Heart right ventricle (tissue), 16 donors: ENCODE data around the gene SND1. TPM values are rescaled to one million over a fixed set of nuclear protein-coding genes. Genes with fewer than 3 reads are reported as not detected.

Source experiments
- ATAC-seq, 8 donors: fragments of 200-7000 bp; cut with Tn5 transposase; one replicate each; pipeline ENCODE4 v1.9.1; 2020; ENCODE audit warnings: mild to moderate bottlenecking in 8 of 8, moderate library complexity in 8 of 8, moderate number of reproducible peaks in 1 of 8
- DNase-seq, 2 donors: peaks; one replicate each; pipeline ENCODE4 v3.0.0-alpha.2; 2020
- H3K27ac ChIP-seq, 10 donors: fragments of 200-600 bp; sonication (generic) in 2 of 10; one replicate each; pipeline versions ENCODE4 v1.5.0 to v1.8.0; 2020 to 2022; ENCODE audit warnings: mild to moderate bottlenecking in 3 of 10
- H3K27me3 ChIP-seq, 7 donors: fragments of 200-600 bp; one replicate each; pipeline ENCODE4 v1.8.0; 2021 to 2022; ENCODE audit warnings: mild to moderate bottlenecking in 2 of 7
- H3K36me3 ChIP-seq, 9 donors: fragments of 200-600 bp; sonication (generic) in 1 of 9; one replicate each; pipeline versions ENCODE4 v1.5.0 to v1.8.0; 2020 to 2022; ENCODE audit warnings: mild to moderate bottlenecking in 2 of 9
- H3K4me1 ChIP-seq, 9 donors: fragments of 200-600 bp; sonication (generic) in 1 of 9; one replicate each; pipeline versions ENCODE4 v1.5.0 to v1.8.0; 2020 to 2022; ENCODE audit warnings: mild to moderate bottlenecking in 4 of 9
- H3K4me3 ChIP-seq, 10 donors: fragments of 200-600 bp; sonication (generic) in 2 of 10; one replicate each; pipeline versions ENCODE4 v1.5.0 to v1.8.0; 2020 to 2022; ENCODE audit warnings: mild to moderate bottlenecking in 7 of 10, moderate library complexity in 2 of 10
- H3K9me3 ChIP-seq, 11 donors: fragments of 200-600 bp in 10 of 11; sonication (generic) in 2 of 11; one replicate each; pipeline versions ENCODE4 v1.5.0 to v1.8.0; 2013 to 2022; ENCODE audit warnings: mild to moderate bottlenecking in 2 of 11, control low read depth in 1 of 11, moderate library complexity in 1 of 11
- CTCF ChIP-seq, 9 donors: fragments of 200-600 bp; sonication (generic) in 2 of 9; IDR thresholded peaks; one replicate each; pipeline versions ENCODE4 v1.5.0 to v1.8.0; 2021 to 2022; ENCODE audit warnings: antibody characterized with exemption in 9 of 9, mild to moderate bottlenecking in 5 of 9, moderate library complexity in 1 of 9
- WGBS, 2 donors: extraction: QIAGEN DNeasy Blood & Tissue Kit; methylation state at CpG; one replicate each; pipeline ENCODE4 v1.1.7; 2013; ENCODE audit warnings: inconsistent platforms in 1 of 2; 5-methylcytosine and 5-hydroxymethylcytosine counted together
- intact Hi-C, 10 donors: fragments of 100-400 bp; cut with DNase I; formaldehyde crosslinking; loops; one replicate each; pipeline versions ENCODE4 v1.11.1 to v1.14.2; 2022
- polyA plus RNA-seq, 2 donors: library from polyadenylated mRNA; stranded (reverse); fragments of 200-250 nt; gene quantifications; one replicate each; pipeline ENCODE4 v1.2.3, GENCODE V29; 2013
- total RNA-seq, 10 donors: library from RNA; stranded (reverse); fragmentation: NEBNext Ultra II Directional in 3 of 10; extraction: Animal tissue kit (Norgen Biotek cat#: 25700) in 3 of 10; gene quantifications; one replicate each; pipeline versions ENCODE4 v1.2.1 to v1.2.4, GENCODE V29; 2021 to 2023
- donor health status: Arrhythmogenic right ventricular cardiomyopathy.
- donor health status: ischemic (EF 13 %, LVEDD 7.1; RV severe dilation, severe dysfunction).
- donor health status: healthy with polysubstance abuse.
- donor health status: DM: no; HTN: yes; CAD: no.
- donor health status: DM: no; HTN: no; CAD: no.
- donor health status: ischemic (EF 25% LVEDD 6.9; RV normal size, moderate dysfunction).
- donor health status: ischemic (EF 25% LVEDD 5.7; RV mildly dilated, moderate dysfunction).
- donor health status: healthy.
- donor health status: DM: yes; HTN: yes; CAD: no.
- donor health status: Ischemic cardiomyopathy.
- donor health status: ischemic (EF 35%, LVEDD 5.7; RV mildly dilated, moderate dysfunction).
- donor health status: nonischemic (EF 11% LVEDD 7.7; RV severe dilation, severe dysfunction).
- donor health status: DM: yes; HTN: yes; CAD: no.
- donor health status: PGD.
- donor health status: ischemic (EF 29% LVEDD 5.4; RV normal size, mild dysfunction).
- donor health status: nonischemic (EF 23%, LVEDD 6.1; RV moderate dilation, normal function).

SND1 gene
- total and polyA plus RNA-seq, 12 donors = 39.9 to 107 (median 80.8) TPM

GRCh38 chr7:128125816-128126215 lies 473.8 kb downstream of the SND1 start:
- H3K36me3 ChIP-seq = no peaks in the 10 kb centered on the region
- ATAC-seq = no peak
- no peak overlapping the region for H3K4me3 ChIP-seq
- no peak overlapping the region for H3K27ac ChIP-seq
- DNase-seq = no peak
- 53 to 60% methylated on average over 1 of the region's 1 CpG for WGBS, 2 donors
- no peak for TF ChIP-seq CTCF (IDR thresholded peaks at IDR 0.05)
- H3K4me1 ChIP-seq = peaks cover 0 to 28% (median 8%) of the 10 kb centered on the region in 9 donors
- peaks cover 0 to 18% (median 6%) of the 10 kb centered on the region in 7 donors for H3K27me3 ChIP-seq
- no peaks in the 10 kb centered on the region for H3K9me3 ChIP-seq
- intact Hi-C loops = no loop called here

DNA sequence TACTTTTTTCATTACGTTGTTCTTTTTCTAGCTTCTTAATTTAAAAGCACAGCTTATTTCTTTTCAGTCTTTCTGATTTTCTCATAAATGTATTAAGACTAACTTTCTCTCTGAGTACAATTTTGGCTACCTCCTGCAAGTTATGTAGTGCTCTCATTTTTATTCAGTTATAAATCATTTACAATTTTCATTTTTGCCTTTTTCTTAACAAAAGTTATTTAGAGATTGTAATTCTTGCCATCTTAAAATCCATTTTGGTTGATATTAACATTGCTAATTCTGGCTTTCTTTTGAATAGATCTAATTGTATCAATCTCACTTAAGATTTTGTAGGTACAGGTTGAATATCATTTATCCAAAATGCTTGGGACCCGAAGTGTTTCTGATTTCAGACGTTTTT lies 476.4 kb downstream of the SND1 start:
- ATAC-seq (no peak), DNase-seq (no peak)
- Histone ChIP-seq H3K9me3 (no peaks in the 10 kb centered on the region), H3K27me3 (peaks cover 0 to 34% (median 14%) of the 10 kb centered on the region in 7 donors), H3K27ac (no peak overlapping the region), H3K4me1 (peaks cover 0 to 18% (median 0%) of the 10 kb centered on the region in 9 donors), H3K4me3 (no peak overlapping the region), H3K36me3 (no peaks in the 10 kb centered on the region)
- TF ChIP-seq CTCF (IDR thresholded peaks at IDR 0.05) = no peak
- intact Hi-C loops = no loop called here
- 82 to 84% methylated on average over 3 of the region's 3 CpGs for WGBS, 2 donors

DNA sequence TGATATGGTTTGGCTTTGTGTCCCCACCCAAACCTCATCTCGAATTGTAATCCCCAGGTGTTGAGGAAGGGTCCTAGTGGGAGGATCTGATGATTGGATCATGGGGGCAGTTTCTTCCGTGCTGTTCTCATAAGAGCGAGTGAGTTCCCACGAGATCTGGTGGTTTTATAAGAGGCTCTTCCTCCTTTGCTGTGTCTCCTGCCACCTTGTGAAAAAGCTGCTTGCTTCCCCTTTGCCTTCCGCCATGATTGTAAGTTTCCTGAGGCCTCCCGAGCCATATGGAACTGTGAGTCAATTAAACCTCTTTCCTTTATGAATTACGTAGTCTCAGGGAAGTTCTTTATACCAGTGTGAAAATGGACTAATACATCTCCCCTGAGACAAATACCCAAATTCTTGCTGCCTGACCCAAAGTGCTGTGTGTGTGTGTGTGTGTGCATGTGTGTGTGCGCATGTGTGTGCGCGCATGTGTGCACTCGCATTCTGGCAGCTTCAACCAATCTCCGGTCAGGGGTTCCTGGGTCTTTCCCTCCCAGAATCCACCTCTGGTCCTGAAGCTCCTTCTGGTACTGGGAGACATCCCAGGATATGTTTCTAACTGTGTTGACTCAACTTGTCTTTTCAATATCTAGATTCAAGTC lies 477.4 kb downstream of the SND1 start:
- DNase-seq (no peak), ATAC-seq (no peak)
- Histone ChIP-seq H3K9me3 (no peaks in the 10 kb centered on the region), H3K27ac (no peak overlapping the region), H3K36me3 (no peaks in the 10 kb centered on the region), H3K4me3 (no peak overlapping the region), H3K27me3 (peaks cover 0 to 43% (median 24%) of the 10 kb centered on the region in 7 donors), H3K4me1 (peaks cover 0 to 20% (median under 1%) of the 10 kb centered on the region in 9 donors)
- intact Hi-C loops = no loop called here
- WGBS, 2 donors = 75 to 78% methylated on average over 12 of the region's 12 CpGs
- TF ChIP-seq CTCF (IDR thresholded peaks at IDR 0.05) = no peak

GRCh38 chr7:128131115-128131514 lies 479.1 kb downstream of the SND1 start:
- no peak for TF ChIP-seq CTCF (IDR thresholded peaks at IDR 0.05)
- Histone ChIP-seq H3K4me3 (no peak overlapping the region), H3K9me3 (no peaks in the 10 kb centered on the region), H3K27ac (no peak overlapping the region), H3K4me1 (peaks cover 4 to 35% (median 12%) of the 10 kb centered on the region in 9 donors), H3K36me3 (no peaks in the 10 kb centered on the region), H3K27me3 (peaks cover 0 to 59% (median 41%) of the 10 kb centered on the region in 7 donors)
- 85 to 87% methylated on average over 2 of the region's 2 CpGs for WGBS, 2 donors
- DNase-seq (no peak), ATAC-seq (no peak)
- intact Hi-C loops = loop anchor here in 2 of 10 donors (10.0 kb wide), 2 partner anchors 64 to 416 kb away; no protein-coding TSS in a partner anchor
